ENCODE measurements around the gene CHD6.

- no peak for TF ChIP-seq POLR2A (IDR thresholded peaks at IDR 0.05)
- TF ChIP-seq, protein P1, sequence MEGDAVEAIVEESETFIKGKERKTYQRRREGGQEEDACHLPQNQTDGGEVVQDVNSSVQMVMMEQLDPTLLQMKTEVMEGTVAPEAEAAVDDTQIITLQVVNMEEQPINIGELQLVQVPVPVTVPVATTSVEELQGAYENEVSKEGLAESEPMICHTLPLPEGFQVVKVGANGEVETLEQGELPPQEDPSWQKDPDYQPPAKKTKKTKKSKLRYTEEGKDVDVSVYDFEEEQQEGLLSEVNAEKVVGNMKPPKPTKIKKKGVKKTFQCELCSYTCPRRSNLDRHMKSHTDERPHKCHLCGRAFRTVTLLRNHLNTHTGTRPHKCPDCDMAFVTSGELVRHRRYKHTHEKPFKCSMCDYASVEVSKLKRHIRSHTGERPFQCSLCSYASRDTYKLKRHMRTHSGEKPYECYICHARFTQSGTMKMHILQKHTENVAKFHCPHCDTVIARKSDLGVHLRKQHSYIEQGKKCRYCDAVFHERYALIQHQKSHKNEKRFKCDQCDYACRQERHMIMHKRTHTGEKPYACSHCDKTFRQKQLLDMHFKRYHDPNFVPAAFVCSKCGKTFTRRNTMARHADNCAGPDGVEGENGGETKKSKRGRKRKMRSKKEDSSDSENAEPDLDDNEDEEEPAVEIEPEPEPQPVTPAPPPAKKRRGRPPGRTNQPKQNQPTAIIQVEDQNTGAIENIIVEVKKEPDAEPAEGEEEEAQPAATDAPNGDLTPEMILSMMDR (IDR thresholded peaks at IDR 0.05): no peak
Observed at GRCh38 chr20:41352106-41352505, 266.1 kb downstream of the CHD6 start.

All from testis (tissue), 2 donors.